Measurements from ENCODE around the gene RGL3. TPM values are rescaled to one million over a fixed set of nuclear protein-coding genes. Genes with fewer than 3 reads are reported as not detected.
"Not testable (repeated sequence)": the region's sequence is repeated elsewhere in the genome, so short reads cannot be mapped to it uniquely, and the experiment has no call there.

RGL3 gene
- total RNA-seq, 1 donor from 2014 or later, result 18.8 TPM

GRCh38 chr19:11421371-11422098 is 2.4 kb upstream of the RGL3 start:
- DNase-seq (ENCODE audit: low spot score), result no peak

DNA sequence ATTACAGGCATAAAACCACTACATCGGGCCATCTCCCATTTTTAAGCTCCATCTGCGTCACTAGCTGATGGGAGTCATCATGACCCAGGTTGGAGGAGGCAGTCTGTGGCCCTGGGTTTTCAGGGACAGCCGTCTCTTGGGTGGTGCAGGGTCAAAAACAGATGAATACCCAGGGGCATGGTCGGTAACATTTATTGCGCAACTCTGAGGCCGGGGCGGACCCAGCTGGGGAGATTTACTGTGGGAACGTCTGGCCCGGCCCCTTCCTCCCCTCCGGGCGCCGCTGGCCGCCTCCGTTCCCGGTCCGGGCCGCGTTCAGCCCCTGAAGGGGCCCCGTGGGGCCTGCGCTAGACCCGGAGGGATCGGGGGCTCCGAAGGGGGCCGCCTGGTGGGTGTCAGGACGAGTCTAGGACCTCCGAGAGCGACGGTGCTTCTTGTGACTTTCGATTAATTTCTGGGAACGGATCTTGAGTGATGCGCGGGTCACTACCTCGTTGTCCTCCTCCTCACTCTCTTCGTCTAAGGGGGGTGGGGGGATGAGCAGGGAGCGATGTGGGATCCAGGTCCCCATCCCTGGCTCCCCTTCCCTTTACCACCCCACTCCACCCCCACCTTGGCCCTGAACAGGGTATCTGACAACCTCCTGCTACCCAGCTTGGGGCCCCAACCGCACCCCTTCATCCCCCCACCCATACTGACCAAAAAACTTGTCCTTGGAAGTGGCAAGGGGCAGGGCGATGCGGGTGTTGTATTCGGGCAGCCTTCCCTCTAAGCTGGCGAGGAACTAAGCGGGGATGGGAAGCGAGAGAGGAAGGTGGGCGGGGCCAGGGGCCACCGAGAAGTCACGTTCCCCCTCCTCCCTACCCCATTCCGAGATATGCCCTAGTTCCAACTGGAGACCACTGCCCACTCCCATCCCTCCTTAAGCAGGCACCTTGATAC is 1.6 kb upstream of the RGL3 start:
- no peak for DNase-seq (ENCODE audit: low spot score)

- no peak for DNase-seq (ENCODE audit: low spot score)
Observed at GRCh38 chr19:11418094-11418548, 993 bp downstream of the RGL3 start.

DNA sequence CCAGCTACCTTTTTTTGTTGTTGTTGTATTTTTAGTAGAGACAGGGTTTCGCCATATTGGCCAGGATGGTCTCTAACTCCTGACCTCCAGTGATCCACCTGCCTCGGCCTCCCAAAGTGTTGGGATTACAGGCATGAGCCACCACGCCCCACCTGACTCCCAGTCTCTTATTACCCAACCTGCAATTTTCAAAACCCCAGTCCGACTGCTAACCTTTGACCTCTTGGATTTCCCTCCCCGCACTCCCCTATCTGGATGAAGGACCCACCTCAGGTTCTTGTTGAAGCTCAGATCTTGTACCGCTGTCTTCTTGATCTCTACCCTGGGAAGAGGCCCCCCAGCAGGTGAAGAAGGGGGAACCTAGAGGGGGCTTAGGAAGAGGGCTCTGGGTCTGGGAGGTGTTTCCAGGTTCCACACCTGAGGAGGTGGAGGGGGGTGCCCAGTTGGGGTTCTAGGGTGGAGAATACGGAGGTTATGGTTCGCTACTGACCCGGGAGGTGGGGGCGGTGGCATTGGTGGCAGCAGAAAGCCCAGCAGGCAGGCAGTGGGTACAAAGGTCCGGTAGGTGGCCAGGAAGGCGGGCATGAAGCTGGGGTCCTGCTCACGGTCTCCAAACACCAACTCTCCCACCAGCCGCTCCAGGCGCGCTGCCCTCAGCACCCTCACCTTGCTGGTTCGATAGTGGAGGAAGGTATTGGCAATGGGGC is 2.6 kb downstream of the RGL3 start:
- DNase-seq (ENCODE audit: low spot score), result no peak

- no peak for DNase-seq (ENCODE audit: low spot score)
Observed at GRCh38 chr19:11414544-11414943, 4.6 kb downstream of the RGL3 start.

GRCh38 chr19:11410682-11411081 is 8.4 kb downstream of the RGL3 start:
- DNase-seq (ENCODE audit: low spot score), result no peak

DNA sequence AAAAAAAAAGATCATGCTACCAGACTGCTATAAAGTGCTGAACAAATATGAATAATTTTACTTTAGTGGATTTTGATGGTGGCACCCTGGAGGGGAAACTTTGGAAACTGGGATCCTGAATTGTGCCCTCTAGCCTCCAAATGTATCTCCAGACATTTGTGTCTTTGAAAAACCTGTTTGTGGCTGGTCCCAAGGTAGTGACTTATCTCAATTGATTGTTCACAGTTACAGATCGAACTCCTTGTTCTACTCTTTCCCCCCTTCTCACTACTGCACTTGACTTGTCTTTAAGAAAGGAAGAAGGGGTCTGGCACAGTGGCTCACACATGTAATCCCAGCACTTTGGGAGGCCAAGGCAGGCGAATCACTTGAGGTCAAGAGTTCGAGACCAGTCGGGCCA is 10.5 kb downstream of the RGL3 start:
- no peak for DNase-seq (ENCODE audit: low spot score)

DNA sequence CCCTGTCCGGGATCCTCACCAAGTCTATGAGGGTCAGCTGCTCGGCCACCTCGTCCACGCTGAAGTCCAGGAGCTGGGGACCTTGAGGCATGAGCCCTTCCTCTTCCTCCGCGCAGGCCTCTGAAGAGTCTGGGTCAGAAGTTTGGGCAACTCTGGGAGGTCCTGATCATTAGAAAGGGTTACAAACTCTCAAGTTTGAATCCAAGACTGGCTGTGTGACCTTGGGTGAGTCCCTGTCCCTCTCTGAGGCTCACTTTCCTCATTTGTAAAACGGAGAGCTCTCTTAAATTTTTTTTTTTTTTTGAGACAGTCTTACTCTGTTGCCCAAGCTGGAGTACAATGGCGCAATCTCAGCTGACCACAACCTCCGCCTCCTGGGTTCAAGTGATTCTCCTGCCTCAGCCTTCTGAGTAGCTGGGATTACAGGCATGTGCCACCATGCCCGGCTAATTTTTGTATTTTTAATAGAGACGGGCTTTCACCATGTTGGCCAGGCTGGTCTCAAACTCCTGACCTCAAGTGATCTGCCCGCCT is 12.3 kb downstream of the RGL3 start:
- DNase-seq (ENCODE audit: low spot score), result not testable (repeated sequence)

- DNase-seq (ENCODE audit: low spot score), result no peak
Observed at GRCh38 chr19:11405846-11406643, 13.1 kb downstream of the RGL3 start.

- DNase-seq (ENCODE audit: low spot score), result no peak
Observed at GRCh38 chr19:11404588-11405222, 14.4 kb downstream of the RGL3 start.

GRCh38 chr19:11401808-11402543 is 17.1 kb downstream of the RGL3 start:
- DNase-seq (ENCODE audit: low spot score), result no peak

DNA sequence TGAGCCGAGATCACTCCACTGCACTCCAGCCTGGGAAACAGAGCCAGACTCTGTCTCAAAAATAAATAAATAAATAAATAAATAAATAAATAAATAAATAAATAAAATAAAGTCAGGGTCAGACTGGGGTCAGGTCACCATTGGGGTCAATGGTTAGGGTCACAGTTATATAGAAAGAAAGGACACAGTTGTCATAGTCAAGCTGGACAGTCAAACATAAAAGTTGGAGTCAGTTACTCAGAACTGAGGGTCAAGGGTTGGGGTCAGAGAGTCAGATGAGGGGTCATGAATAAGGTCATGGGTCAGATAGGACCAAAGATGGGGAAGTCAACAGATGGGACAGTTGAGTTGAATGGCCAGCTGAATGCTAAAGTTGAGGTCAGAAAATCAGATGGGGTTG is 18.3 kb downstream of the RGL3 start:
- no peak for DNase-seq (ENCODE audit: low spot score)

DNA sequence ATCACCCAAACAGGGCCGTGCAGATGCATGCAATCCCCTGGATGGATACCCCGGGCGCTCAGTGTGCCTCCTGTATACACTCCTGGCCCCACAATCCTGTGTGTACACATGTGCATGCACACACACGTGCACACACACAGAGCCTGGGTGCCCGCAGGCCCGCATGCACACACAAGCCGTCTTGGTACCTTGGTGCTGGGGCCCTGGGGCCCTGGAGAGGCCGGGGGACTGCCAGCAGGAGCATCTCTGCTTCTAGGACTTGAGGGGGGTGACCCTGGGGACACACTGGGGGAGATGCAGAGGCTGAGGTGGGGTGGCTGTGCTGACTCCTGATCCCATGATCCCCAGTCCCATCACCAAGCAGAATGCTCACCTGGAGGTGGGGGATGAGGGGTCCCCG is 19.4 kb downstream of the RGL3 start:
- no peak for DNase-seq (ENCODE audit: low spot score)

- DNase-seq (ENCODE audit: low spot score), result no peak
Observed at GRCh38 chr19:11397089-11397610, 22.0 kb downstream of the RGL3 start.

DNA sequence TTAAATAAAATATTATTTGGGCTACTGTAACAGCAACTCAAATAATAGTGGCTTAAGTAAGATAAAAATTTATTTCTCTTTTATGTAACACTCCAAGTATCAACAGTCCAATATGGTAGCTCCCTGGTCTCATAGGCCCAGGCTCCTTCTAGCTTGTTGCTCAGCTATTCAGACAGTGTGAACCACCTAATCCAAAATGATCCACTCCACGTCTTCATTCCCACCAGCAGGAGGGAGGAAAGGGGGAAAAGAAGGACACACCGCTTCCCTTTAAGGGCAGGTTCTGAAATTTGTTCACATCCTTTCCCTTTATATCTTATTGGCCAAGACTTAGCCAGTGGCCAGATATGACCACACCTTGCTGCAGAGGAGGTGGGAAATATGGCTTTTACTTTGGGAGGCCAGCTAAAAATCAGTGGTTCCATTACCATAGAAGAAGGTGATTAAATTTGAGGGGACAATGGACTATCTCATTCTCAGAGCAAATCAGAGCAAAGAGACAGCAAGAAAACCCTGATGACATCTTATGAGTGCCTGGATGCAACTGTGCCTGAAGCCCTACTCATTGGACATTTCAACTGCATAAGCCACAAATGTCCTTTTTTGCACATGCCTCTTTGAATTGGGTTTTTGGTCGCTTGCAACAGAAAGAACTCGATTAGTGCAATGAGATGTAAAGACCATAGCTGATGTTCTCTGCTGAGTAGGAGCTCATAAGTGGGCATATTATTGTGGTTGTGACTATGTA is 28.0 kb downstream of the RGL3 start:
- DNase-seq (ENCODE audit: low spot score), result no peak

GRCh38 chr19:11390359-11390758 is 28.8 kb downstream of the RGL3 start:
- no peak for DNase-seq (ENCODE audit: low spot score)

DNA sequence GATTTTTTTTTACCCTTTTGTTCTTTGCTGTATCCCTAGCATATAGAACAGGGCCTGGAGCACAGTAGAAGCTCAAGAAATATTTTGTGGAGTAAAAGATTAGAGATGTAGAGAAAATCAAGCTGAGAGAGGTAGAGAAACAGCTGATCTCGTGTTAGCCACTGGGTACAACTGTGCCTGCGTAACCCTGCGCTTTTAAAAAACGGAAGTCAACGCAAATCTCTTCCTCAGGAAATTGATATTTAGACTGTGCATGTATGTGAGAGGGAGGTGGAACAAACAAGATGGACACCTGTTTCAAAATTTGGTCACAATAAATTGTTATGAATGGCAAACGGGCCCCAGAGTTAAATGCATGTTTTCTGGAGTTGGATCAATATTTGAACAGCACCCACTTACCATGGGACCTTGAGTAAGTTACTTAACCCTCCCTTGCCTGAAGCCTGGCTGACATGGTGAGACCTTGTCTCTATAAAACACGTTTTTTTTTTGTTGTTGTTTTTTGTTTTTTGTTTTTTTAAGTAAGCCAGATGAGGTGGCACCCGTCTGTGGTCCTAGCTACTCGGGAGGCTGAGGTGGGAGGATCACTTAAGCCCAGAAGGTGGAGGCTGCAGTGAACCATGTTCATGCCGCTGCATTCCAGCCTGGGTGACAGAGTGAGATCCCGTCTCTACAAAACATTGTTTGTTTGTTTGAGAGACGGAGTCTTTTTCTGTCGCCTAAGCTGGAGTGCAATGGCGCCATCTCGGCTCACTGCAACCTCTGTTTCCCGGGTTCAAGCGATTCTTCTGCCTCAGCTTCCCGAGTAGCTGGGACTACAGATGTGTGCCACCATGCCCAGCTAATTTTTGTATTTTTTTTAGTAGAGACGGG is 31.7 kb downstream of the RGL3 start:
- DNase-seq (ENCODE audit: low spot score), result no peak

GRCh38 chr19:11384778-11385129 is 34.4 kb downstream of the RGL3 start:
- DNase-seq (ENCODE audit: low spot score), result no peak
